Ovary (tissue), 9 donors: Measurements from ENCODE around the gene SETD4. TPM values are rescaled to one million over a fixed set of nuclear protein-coding genes. Genes with fewer than 3 reads are reported as not detected.

Experiments used
- DNase-seq, 5 donors: peaks; one replicate each; pipeline ENCODE4 v3.0.0-alpha.2; 2019 to 2020
- H3K27ac ChIP-seq, 2 donors: fragments of 200-600 bp; one replicate each; pipeline versions ENCODE4 v1.5.1 to v1.8.0; 2019 to 2022
- H3K27me3 ChIP-seq: fragments of 200-600 bp; one replicate; pipeline ENCODE4 v1.8.0; 2022
- H3K36me3 ChIP-seq: fragments of 200-600 bp; sonication (generic); one replicate; pipeline ENCODE4 v1.5.1; 2019
- H3K4me1 ChIP-seq: one replicate; pipeline ENCODE4 v1.8.1; 2013; ENCODE audit warnings: mild to moderate bottlenecking, moderate library complexity; ENCODE audit not compliant: insufficient read depth
- H3K4me3 ChIP-seq: fragments of 200-600 bp; sonication (generic); one replicate; pipeline ENCODE4 v1.5.1; 2017
- H3K9me3 ChIP-seq, 2 donors: fragments of 200-600 bp in 1 of 2; sonication (generic) in 1 of 2; one replicate each; pipeline versions ENCODE4 v1.5.1 to v1.8.1; 2013 to 2019; ENCODE audit warnings: mild to moderate bottlenecking in 1 of 2, moderate library complexity in 1 of 2
- CTCF ChIP-seq, 3 donors: fragments of 450-650 bp in 2 of 3; fragments of 200-600 bp in 1 of 3; IDR thresholded peaks; one replicate each; pipeline versions ENCODE4 v1.5.1 to v1.8.0; 2016 to 2022; ENCODE audit warnings: antibody characterized with exemption in 3 of 3, mild to moderate bottlenecking in 1 of 3
- EP300 ChIP-seq: sonication (generic); formaldehyde crosslinking; IDR thresholded peaks from one replicate; pipeline ENCODE4 v1.6.1; 2017; ENCODE audit warnings: antibody characterized with exemption
- POLR2A ChIP-seq: fragments of 450-650 bp; IDR thresholded peaks from one replicate; pipeline ENCODE4 v1.6.1; 2017; ENCODE audit warnings: antibody characterized with exemption, mild to moderate bottlenecking, moderate library complexity
- WGBS, 3 donors: extraction: QIAGEN DNeasy Blood & Tissue Kit in 1 of 3; methylation state at CpG; one replicate each; pipeline versions ENCODE4 v1.1.5 to v1.1.7; 2013 to 2017; 5-methylcytosine and 5-hydroxymethylcytosine counted together
- intact Hi-C, 4 donors: fragments of 100-400 bp; cut with DNase I; formaldehyde crosslinking; loops; one replicate each; pipeline versions ENCODE4 v1.11.0 to v1.15.1; 2022 to 2023
- polyA plus RNA-seq, 2 donors: library from polyadenylated mRNA; stranded (reverse); fragments of 200-250 nt in 1 of 2; fragments of 350-450 nt in 1 of 2; fragmentation: Illumina TruSeq in 1 of 2; extraction: RNeasy Lipid Tissue Mini Kit (QIAGEN cat#74804) in 1 of 2; gene quantifications; one replicate each; pipeline ENCODE4 v1.2.3, GENCODE V29; 2013 to 2014
- total RNA-seq, 7 donors: library from RNA; depleted of rRNA in 2 of 7; stranded (reverse); fragments of >200 nt in 2 of 7; fragmentation: NEBNext Ultra II Directional in 3 of 7; extraction: Animal tissue kit (Norgen Biotek cat#: 25700) in 3 of 7; gene quantifications; one replicate each; pipeline versions ENCODE4 v1.1.0 to v1.2.4, GENCODE V29; 2016 to 2023
- donor health status: DM: no; HTN: no; CAD: no; lungs with moderate emphysema.
- donor health status: DM: no; HTN: no; CAD: no.
- donor health status: Bipolar disorder and iron deficiency.
- donor health status: DM: yes; HTN: yes; CAD: no.
- donor health status: DM: no; HTN: no; CAD: no.
- donor health status: DM: yes; HTN: yes; CAD: no.

The SETD4 gene
- total and polyA plus RNA-seq, 9 donors, result 11.6 to 22.9 (median 15.6) TPM

GRCh38 chr21:36082237-36082664, 21.9 kb upstream of the SETD4 start:
- H3K36me3 ChIP-seq, result no peaks in the 10 kb centered on the region
- H3K27me3 ChIP-seq, result no peaks in the 10 kb centered on the region
- H3K4me3 ChIP-seq, result no peak overlapping the region
- intact Hi-C loops, result no loop called here
- no peaks in the 10 kb centered on the region for H3K4me1 ChIP-seq
- 61 to 81% (median 73%) methylated on average over 3 of the region's 3 CpGs for WGBS, 3 donors
- DNase-seq, result no peak
- no peaks in the 10 kb centered on the region for H3K9me3 ChIP-seq
- no peak for TF ChIP-seq EP300
- no peak for TF ChIP-seq POLR2A
- no peak for TF ChIP-seq CTCF (IDR thresholded peaks at IDR 0.05)
- H3K27ac ChIP-seq, result no peak overlapping the region

- Histone ChIP-seq H3K27me3 (no peaks in the 10 kb centered on the region), H3K36me3 (no peaks in the 10 kb centered on the region), H3K27ac (no peak overlapping the region), H3K4me3 (no peak overlapping the region), H3K9me3 (no peaks in the 10 kb centered on the region), H3K4me1 (no peaks in the 10 kb centered on the region)
- DNase-seq, result no peak
- intact Hi-C loops, result no loop called here
- TF ChIP-seq EP300, result no peak
- TF ChIP-seq CTCF (IDR thresholded peaks at IDR 0.05), result no peak
- no peak for TF ChIP-seq POLR2A
- 95 to 97% (median 97%) methylated on average over 1 of the region's 1 CpG for WGBS, 3 donors
Measured at GRCh38 chr21:36080386-36080785, 20.1 kb upstream of the SETD4 start.

GRCh38 chr21:36079671-36080070, 19.3 kb upstream of the SETD4 start:
- H3K36me3 ChIP-seq, result no peaks in the 10 kb centered on the region
- TF ChIP-seq CTCF (IDR thresholded peaks at IDR 0.05), result no peak
- no peak for TF ChIP-seq EP300
- TF ChIP-seq POLR2A, result no peak
- H3K4me1 ChIP-seq, result no peaks in the 10 kb centered on the region
- no peak overlapping the region for H3K27ac ChIP-seq
- intact Hi-C loops, result no loop called here
- no peak for DNase-seq
- H3K4me3 ChIP-seq, result no peak overlapping the region
- H3K27me3 ChIP-seq, result no peaks in the 10 kb centered on the region
- no peaks in the 10 kb centered on the region for H3K9me3 ChIP-seq
- 80 to 95% (median 92%) methylated on average over 8 of the region's 8 CpGs for WGBS, 3 donors

- DNase-seq, result no peak
- intact Hi-C loops, result no loop called here
- H3K27ac ChIP-seq, result no peak overlapping the region
- no peaks in the 10 kb centered on the region for H3K36me3 ChIP-seq
- WGBS, 3 donors, result 73 to 85% (median 78%) methylated on average over 14 of the region's 14 CpGs
- H3K4me3 ChIP-seq, result no peak overlapping the region
- H3K9me3 ChIP-seq, result no peaks in the 10 kb centered on the region
- no peaks in the 10 kb centered on the region for H3K27me3 ChIP-seq
- TF ChIP-seq EP300, result no peak
- TF ChIP-seq POLR2A, result no peak
- TF ChIP-seq CTCF (IDR thresholded peaks at IDR 0.05), result no peak
- H3K4me1 ChIP-seq, result no peaks in the 10 kb centered on the region
Measured at GRCh38 chr21:36079010-36079649, 18.8 kb upstream of the SETD4 start.
